PC-3 (cell line): Measurements from ENCODE around the gene TGFB2.

ENCODE experiments used
- EZH2 ChIP-seq: fragments of 300-600 bp; sonication (generic); IDR thresholded peaks from one replicate; pipeline ENCODE4 v1.6.1; 2017; ENCODE audit warnings: antibody characterized with exemption, mild to moderate bottlenecking, low read length; ENCODE audit not compliant: unreplicated experiment
- TF ChIP-seq, protein P1 (sequence below): fragments of 300-600 bp; sonication (generic); conservative IDR thresholded peaks from 2 replicates; pipeline ENCODE4 v1.5.1; 2017; ENCODE audit warnings: antibody characterized with exemption, low read depth, mild to moderate bottlenecking, low read length

DNA sequence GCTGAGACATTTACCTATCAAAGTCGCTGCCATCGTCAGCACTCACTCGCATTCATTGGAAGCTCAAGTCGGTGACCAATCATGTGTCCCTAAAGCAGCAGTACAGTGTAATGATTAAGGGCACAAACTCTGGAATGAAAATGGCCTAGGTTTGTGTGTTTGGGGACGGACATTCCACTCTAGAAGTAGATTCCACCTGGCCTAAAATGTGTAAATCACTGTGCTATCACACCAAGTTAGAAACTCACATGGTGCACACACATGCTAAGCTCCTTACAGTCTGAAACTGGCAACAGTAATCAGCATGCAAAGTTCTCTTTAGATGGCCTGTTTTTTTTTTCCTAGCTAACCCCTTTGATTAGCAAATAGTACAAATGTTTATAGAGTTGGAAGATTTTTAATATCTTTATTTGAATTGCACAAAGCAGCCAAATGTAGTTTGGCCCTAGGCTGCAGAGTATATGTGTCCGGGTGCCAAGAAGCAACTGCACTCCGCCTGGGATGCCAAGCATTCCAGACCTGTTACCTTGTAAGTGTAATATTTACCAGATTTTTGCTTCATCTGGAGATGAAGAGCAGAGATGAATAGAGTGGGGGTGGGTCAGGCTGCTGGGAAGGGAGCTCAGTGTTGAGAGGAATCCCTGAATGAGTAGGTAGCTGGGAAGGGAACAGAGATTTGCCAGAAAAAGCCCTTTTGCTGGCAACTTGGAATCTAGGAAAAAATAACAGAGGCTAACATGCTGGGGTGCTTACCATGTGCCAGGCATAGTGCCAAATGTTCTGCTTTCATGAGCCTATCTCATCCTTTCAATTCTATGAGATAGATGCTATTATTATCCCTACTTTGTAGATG, 35.2 kb downstream of the TGFB2 start:
- no peak for TF ChIP-seq EZH2
- TF ChIP-seq, protein P1, sequence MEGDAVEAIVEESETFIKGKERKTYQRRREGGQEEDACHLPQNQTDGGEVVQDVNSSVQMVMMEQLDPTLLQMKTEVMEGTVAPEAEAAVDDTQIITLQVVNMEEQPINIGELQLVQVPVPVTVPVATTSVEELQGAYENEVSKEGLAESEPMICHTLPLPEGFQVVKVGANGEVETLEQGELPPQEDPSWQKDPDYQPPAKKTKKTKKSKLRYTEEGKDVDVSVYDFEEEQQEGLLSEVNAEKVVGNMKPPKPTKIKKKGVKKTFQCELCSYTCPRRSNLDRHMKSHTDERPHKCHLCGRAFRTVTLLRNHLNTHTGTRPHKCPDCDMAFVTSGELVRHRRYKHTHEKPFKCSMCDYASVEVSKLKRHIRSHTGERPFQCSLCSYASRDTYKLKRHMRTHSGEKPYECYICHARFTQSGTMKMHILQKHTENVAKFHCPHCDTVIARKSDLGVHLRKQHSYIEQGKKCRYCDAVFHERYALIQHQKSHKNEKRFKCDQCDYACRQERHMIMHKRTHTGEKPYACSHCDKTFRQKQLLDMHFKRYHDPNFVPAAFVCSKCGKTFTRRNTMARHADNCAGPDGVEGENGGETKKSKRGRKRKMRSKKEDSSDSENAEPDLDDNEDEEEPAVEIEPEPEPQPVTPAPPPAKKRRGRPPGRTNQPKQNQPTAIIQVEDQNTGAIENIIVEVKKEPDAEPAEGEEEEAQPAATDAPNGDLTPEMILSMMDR: no peak
